ENCODE results near the gene PDGFRB. TPM values are rescaled to one million over a fixed set of nuclear protein-coding genes. Genes with fewer than 3 reads are reported as not detected.

Gene PDGFRB
- total and polyA plus RNA-seq, 2 of the 4 experiments (the other 2 are of a cell fraction): 108 to 124 TPM

- TF ChIP-seq USF2 (IDR thresholded peaks at IDR 0.05; ENCODE audit: low read depth, low read length): no peak
These were observed 34.3 kb upstream of the PDGFRB start, which contains the start of gene SLC6A7 (continued) for GRCh38 chr5:150189728-150190502.

DNA sequence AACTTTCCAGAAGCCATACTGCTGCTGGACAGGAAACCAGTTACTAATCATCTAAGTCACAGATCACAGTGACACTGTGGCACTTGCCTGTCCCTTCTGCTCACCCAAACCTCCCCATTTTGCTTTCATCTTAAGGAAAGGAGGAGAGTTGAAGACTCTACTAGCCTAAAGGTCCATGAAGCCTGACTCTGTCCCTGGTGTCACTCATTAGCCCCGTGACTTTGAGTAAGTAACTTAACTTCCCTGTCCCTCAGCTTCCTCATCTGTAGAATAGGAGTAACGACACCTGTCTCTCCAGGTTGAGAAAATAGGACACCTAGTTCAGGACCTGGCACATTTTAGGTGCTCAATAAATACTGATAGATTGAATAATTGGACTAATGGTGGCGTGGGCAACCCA lies 33.7 kb upstream of the PDGFRB start:
- in situ Hi-C loops (cut with MboI; ENCODE audit: low sequenced_read_pairs) (no loop called here), dilution Hi-C loops (cut with HindIII; ENCODE audit: low sequenced_read_pairs, unreplicated experiment) (no loop called here), intact Hi-C loops (cut with micrococcal nuclease) (no loop called here)
- Histone ChIP-seq H2AK5ac (ENCODE audit: low read depth, low read length) (no peak overlapping the region), H3K36me3 (ENCODE audit: control insufficient read depth, insufficient read depth, low read length) (no peaks in the 10 kb centered on the region), H4K5ac (ENCODE audit: low read depth, low read length) (no peak overlapping the region), H3K4ac (ENCODE audit: low read depth, low read length) (no peak overlapping the region), H3K27ac (ENCODE audit: insufficient read depth, low read length) (no peak overlapping the region), H3K56ac (ENCODE audit: extremely low read depth, insufficient read depth, low read length) (no peak overlapping the region), H2AK9ac (replicated peaks; ENCODE audit: low read depth, low read length, poor library complexity) (no peak overlapping the region), H3K9me3 (ENCODE audit: control insufficient read depth, insufficient read depth, low read length) (no peaks in the 10 kb centered on the region), H3K79me1 (ENCODE audit: low read depth in 1 of 2, low read length in 2 of 2) (no peaks in the 10 kb centered on the region), H3K27me3 (ENCODE audit: control insufficient read depth, insufficient read depth, low read length) (peaks cover 90% of the 10 kb centered on the region), H3K4me3 (ENCODE audit: insufficient read depth, low read depth, low read length) (no peak overlapping the region), H2BK5ac (ENCODE audit: low read depth, low read length, poor library complexity, severe bottlenecking) (no peak overlapping the region), H2BK15ac (ENCODE audit: low read depth, low read length) (no peak overlapping the region), H3K4me1 (ENCODE audit: control insufficient read depth, insufficient read depth, low read length) (peaks cover 2% of the 10 kb centered on the region; the same call in 1 of the 2 replicates), H3K9me1 (ENCODE audit: insufficient read depth, low read length) (peaks cover 4% of the 10 kb centered on the region; the same call in 1 of the 2 replicates), H2BK120ac (ENCODE audit: low read depth, low read length) (no peak overlapping the region), H4K8ac (ENCODE audit: low read depth in 2 of 2, low read length in 2 of 2) (no peak overlapping the region), H3K9ac (ENCODE audit: low read depth, low read length) (no peak overlapping the region), H3K4me2 (ENCODE audit: low read depth, low read length) (no peak overlapping the region), H3K18ac (ENCODE audit: low read depth, low read length) (no peak overlapping the region), H2BK20ac (ENCODE audit: low read depth, low read length) (no peak overlapping the region), H3K23ac (ENCODE audit: low read depth, low read length) (0 out of 2 replicates have a peak overlapping the region, but pooled peaks have one; percentile 25), H4K91ac (ENCODE audit: insufficient read depth, low read depth, low read length) (no peak overlapping the region), H4K20me1 (ENCODE audit: insufficient read depth, low read length) (no peaks in the 10 kb centered on the region), H2AFZ (replicated peaks; ENCODE audit: low read length, poor library complexity) (no peak overlapping the region), H3K14ac (replicated peaks; ENCODE audit: low read depth, low read length) (no peak overlapping the region)
- ChIA-PET CTCF (no interaction called here), POLR2A (ENCODE audit: unreplicated experiment) (no interaction called here)
- no peak for DNase-seq
- WGBS, 2 experiments (ENCODE audit: extremely low coverage in 2 of 2, insufficient read length in 1 of 2): no CpG with 5 or more reads among the region's 3 CpGs
- no TSS peak for BruUV-seq (replicated peaks)
- ATAC-seq (ENCODE audit: low read depth): no peak
- TF ChIP-seq MAFK (IDR thresholded peaks at IDR 0.05; ENCODE audit: low read depth, low read length): no peak
- no peak for TF ChIP-seq SMC3 (IDR thresholded peaks at IDR 0.05; ENCODE audit: low read depth, low read length)
- no peak for TF ChIP-seq NFE2L2 (IDR thresholded peaks at IDR 0.05; ENCODE audit: low read depth, low read length)
- TF ChIP-seq BHLHE40 (IDR thresholded peaks at IDR 0.05; ENCODE audit: low read depth, low read length): no peak
- TF ChIP-seq FOS (IDR thresholded peaks at IDR 0.05; ENCODE audit: low read depth, low read length): no peak
- no peak for TF ChIP-seq POLR2A (IDR thresholded peaks at IDR 0.05; ENCODE audit: low read depth, low read length)
- no peak for TF ChIP-seq CHD1 (IDR thresholded peaks at IDR 0.05; ENCODE audit: low read depth, low read length)
- no peak for TF ChIP-seq MAZ (IDR thresholded peaks at IDR 0.05; ENCODE audit: borderline replicate concordance, low read depth, low read length)
- no peak for TF ChIP-seq CEBPB (IDR thresholded peaks at IDR 0.05; ENCODE audit: low read depth, low read length)
- no peak for TF ChIP-seq USF2 (IDR thresholded peaks at IDR 0.05; ENCODE audit: low read depth, low read length)
- TF ChIP-seq RFX5 (IDR thresholded peaks at IDR 0.05; ENCODE audit: low read depth, low read length): no peak
- no peak for TF ChIP-seq RCOR1 (IDR thresholded peaks at IDR 0.05; ENCODE audit: insufficient replicate concordance, low read length)
- TF ChIP-seq RAD21 (IDR thresholded peaks at IDR 0.05; ENCODE audit: low read length): no peak
- TF ChIP-seq, protein P1, sequence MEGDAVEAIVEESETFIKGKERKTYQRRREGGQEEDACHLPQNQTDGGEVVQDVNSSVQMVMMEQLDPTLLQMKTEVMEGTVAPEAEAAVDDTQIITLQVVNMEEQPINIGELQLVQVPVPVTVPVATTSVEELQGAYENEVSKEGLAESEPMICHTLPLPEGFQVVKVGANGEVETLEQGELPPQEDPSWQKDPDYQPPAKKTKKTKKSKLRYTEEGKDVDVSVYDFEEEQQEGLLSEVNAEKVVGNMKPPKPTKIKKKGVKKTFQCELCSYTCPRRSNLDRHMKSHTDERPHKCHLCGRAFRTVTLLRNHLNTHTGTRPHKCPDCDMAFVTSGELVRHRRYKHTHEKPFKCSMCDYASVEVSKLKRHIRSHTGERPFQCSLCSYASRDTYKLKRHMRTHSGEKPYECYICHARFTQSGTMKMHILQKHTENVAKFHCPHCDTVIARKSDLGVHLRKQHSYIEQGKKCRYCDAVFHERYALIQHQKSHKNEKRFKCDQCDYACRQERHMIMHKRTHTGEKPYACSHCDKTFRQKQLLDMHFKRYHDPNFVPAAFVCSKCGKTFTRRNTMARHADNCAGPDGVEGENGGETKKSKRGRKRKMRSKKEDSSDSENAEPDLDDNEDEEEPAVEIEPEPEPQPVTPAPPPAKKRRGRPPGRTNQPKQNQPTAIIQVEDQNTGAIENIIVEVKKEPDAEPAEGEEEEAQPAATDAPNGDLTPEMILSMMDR (conservative IDR thresholded peaks at IDR 0.05; ENCODE audit: low read depth, low read length): no peak
